Smooth muscle cell (in vitro differentiated cells): Measurements from ENCODE around the gene B4GAT1. TPM values are rescaled to one million over a fixed set of nuclear protein-coding genes. Genes with fewer than 3 reads are reported as not detected.

Experiments
- DNase-seq: peaks from one replicate; lab custom pipeline; 2025; ENCODE audit not compliant: unreplicated experiment; lab: John Stamatoyannopoulos, UW
- H2AFZ ChIP-seq: fragments of 200-600 bp; sonication (generic); 2 replicates; pipeline ENCODE4 v1.6.0; 2016; ENCODE audit warnings: antibody characterized with exemption, low read depth, mild to moderate bottlenecking
- H3F3A ChIP-seq: fragments of 200-600 bp; sonication (generic); 2 replicates; pipeline ENCODE4 v1.6.0; 2017; ENCODE audit warnings: antibody characterized with exemption, low read depth
- H3K27ac ChIP-seq: fragments of 200-600 bp; sonication (generic); 2 replicates; pipeline ENCODE4 v1.5.1; 2016; ENCODE audit warnings: low read depth, mild to moderate bottlenecking
- H3K27me3 ChIP-seq: fragments of 200-600 bp; sonication (generic); 2 replicates; pipeline ENCODE4 v1.6.1; 2016; ENCODE audit warnings: low read depth, mild to moderate bottlenecking
- H3K36me3 ChIP-seq: fragments of 200-600 bp; sonication (generic); 2 replicates; pipeline ENCODE4 v1.5.1; 2016; ENCODE audit warnings: low read depth
- H3K4me1 ChIP-seq: fragments of 200-600 bp; sonication (generic); 2 replicates; pipeline ENCODE4 v1.5.1; 2016; ENCODE audit warnings: low read depth
- H3K4me2 ChIP-seq: fragments of 200-600 bp; sonication (generic); 2 replicates; pipeline ENCODE4 v1.6.0; 2016; ENCODE audit warnings: mild to moderate bottlenecking
- H3K4me3 ChIP-seq: fragments of 200-600 bp; sonication (generic); 2 replicates; pipeline ENCODE4 v1.5.1; 2016; ENCODE audit warnings: mild to moderate bottlenecking
- H3K79me2 ChIP-seq: fragments of 200-600 bp; sonication (generic); 2 replicates; pipeline ENCODE4 v1.6.0; 2016; ENCODE audit warnings: low read depth, mild to moderate bottlenecking
- H3K9ac ChIP-seq: fragments of 200-600 bp; sonication (generic); 2 replicates; pipeline ENCODE4 v1.6.0; 2016; ENCODE audit warnings: low read depth
- H3K9me3 ChIP-seq: fragments of 200-600 bp; sonication (generic); replicated peaks from 2 replicates; pipeline ENCODE4 v1.5.1; 2016; ENCODE audit warnings: low read depth
- H4K20me1 ChIP-seq: fragments of 200-600 bp; sonication (generic); 2 replicates; pipeline ENCODE4 v1.6.0; 2016; ENCODE audit warnings: low read depth
- CTCF ChIP-seq: fragments of 200-600 bp; sonication (generic); IDR thresholded peaks from 2 replicates; pipeline ENCODE4 v1.5.1; 2017; ENCODE audit warnings: borderline replicate concordance, mild to moderate bottlenecking, antibody characterized with exemption; ENCODE audit not compliant: insufficient read depth, poor library complexity, severe bottlenecking
- WGBS: methylation state at CpG from one replicate; pipeline ENCODE4 v1.1.7; 2016; ENCODE audit warnings: low lambda C conversion rate; 5-methylcytosine and 5-hydroxymethylcytosine counted together
- polyA plus RNA-seq: library from polyadenylated mRNA; unstranded; fragments of >200 nt; fragmentation: Nextera tagmentation; extraction: Ambion mirVana; gene quantifications from 2 replicates; pipeline ENCODE4 v1.2.1, GENCODE V29; 2016
- total RNA-seq: library from RNA; depleted of rRNA; stranded (reverse); fragments of >200 nt; gene quantifications from 2 replicates; pipeline ENCODE4 v1.2.3, GENCODE V29; 2014

The B4GAT1 gene
- total and polyA plus RNA-seq, 2 experiments from 2014 or later: 27.1 to 35.1 TPM

- no peaks in the 10 kb centered on the region for H3K27me3 ChIP-seq
- over 99% methylated on average over 6 of the region's 6 CpGs for WGBS
- peaks cover 6% of the 10 kb centered on the region for H3K4me1 ChIP-seq
These were observed 21.1 kb upstream of the B4GAT1 start for GRCh38 chr11:66368484-66368883.

GRCh38 chr11:66367561-66368312, 20.3 kb upstream of the B4GAT1 start:
- Histone ChIP-seq H3K79me2 (no peaks in the 10 kb centered on the region), H3K4me3 (no peak overlapping the region), H3K9ac (no peak overlapping the region), H3F3A (peaks cover 3% of the 10 kb centered on the region), H3K9me3 (no peaks in the 10 kb centered on the region), H3K36me3 (no peaks in the 10 kb centered on the region), H3K27ac (no peak overlapping the region), H3K4me2 (no peak overlapping the region), H3K4me1 (peaks cover 6% of the 10 kb centered on the region), H2AFZ (no peak overlapping the region), H4K20me1 (peaks cover 12% of the 10 kb centered on the region), H3K27me3 (no peaks in the 10 kb centered on the region)
- WGBS: 97% methylated on average over 15 of the region's 15 CpGs
- DNase-seq: no peak
- no peak for TF ChIP-seq CTCF

More at GRCh38 chr11:66368484-66368883, 21.1 kb upstream of the B4GAT1 start:
- no peak overlapping the region for H3K4me2 ChIP-seq
- peaks cover 4% of the 10 kb centered on the region for H3F3A ChIP-seq
- no peak overlapping the region for H3K9ac ChIP-seq
- DNase-seq: no peak
- no peaks in the 10 kb centered on the region for H3K36me3 ChIP-seq
- H3K27ac ChIP-seq: no peak overlapping the region
- peaks cover 12% of the 10 kb centered on the region for H4K20me1 ChIP-seq
- no peaks in the 10 kb centered on the region for H3K9me3 ChIP-seq
- H3K4me3 ChIP-seq: no peak overlapping the region
- H2AFZ ChIP-seq: no peak overlapping the region
- no peaks in the 10 kb centered on the region for H3K79me2 ChIP-seq
- no peak for TF ChIP-seq CTCF

DNA sequence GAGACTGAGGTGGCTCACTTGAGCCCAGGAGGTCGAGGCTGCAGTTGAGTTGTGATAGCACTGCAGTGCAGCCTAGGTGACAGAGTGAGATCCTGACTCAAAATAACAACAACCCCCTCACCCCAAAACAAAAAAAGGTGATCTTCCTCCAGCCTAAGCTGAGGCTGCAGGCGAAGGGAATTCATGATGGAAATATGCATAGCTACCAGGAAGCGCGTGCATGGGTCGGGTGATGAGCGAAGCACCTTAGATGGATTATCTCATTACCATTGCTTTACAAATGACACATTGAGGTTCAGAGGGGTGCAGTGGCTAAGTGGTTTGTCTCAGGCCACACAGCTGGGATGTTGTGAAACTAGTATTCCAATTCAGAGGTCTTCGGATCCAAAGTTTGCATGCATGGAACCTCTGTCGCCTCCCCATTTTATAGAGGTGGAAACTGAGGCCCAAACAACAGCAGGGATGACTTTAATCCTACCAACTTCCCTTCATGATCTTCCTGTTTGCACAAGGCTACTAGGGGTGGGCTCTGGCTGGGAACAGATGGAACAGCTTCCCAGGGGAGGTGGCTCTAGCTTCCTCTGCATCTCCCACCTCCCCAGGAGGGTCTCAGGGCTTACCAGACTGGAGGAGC, 19.5 kb upstream of the B4GAT1 start:
- no peak for TF ChIP-seq CTCF
- H3F3A ChIP-seq: no peaks in the 10 kb centered on the region
- no peak overlapping the region for H3K9ac ChIP-seq
- H3K4me3 ChIP-seq: no peak overlapping the region
- peaks cover 6% of the 10 kb centered on the region for H3K4me1 ChIP-seq
- H4K20me1 ChIP-seq: peaks cover 12% of the 10 kb centered on the region
- H2AFZ ChIP-seq: no peak overlapping the region
- H3K9me3 ChIP-seq: no peaks in the 10 kb centered on the region
- H3K27me3 ChIP-seq: no peaks in the 10 kb centered on the region
- no peak overlapping the region for H3K27ac ChIP-seq
- H3K4me2 ChIP-seq: no peak overlapping the region
- no peaks in the 10 kb centered on the region for H3K36me3 ChIP-seq
- WGBS: 96% methylated on average over 8 of the region's 8 CpGs
- DNase-seq: no peak
- no peaks in the 10 kb centered on the region for H3K79me2 ChIP-seq
